ENCODE data around the gene DIAPH3.

DIAPH3 gene

GRCh38 chr13:60169239-60170031 lies 5.7 kb upstream of the DIAPH3 start:
- in situ Hi-C loops (cut with HindIII; ENCODE audit: low sequenced_read_pairs): no loop called here
- TF ChIP-seq, protein P1, sequence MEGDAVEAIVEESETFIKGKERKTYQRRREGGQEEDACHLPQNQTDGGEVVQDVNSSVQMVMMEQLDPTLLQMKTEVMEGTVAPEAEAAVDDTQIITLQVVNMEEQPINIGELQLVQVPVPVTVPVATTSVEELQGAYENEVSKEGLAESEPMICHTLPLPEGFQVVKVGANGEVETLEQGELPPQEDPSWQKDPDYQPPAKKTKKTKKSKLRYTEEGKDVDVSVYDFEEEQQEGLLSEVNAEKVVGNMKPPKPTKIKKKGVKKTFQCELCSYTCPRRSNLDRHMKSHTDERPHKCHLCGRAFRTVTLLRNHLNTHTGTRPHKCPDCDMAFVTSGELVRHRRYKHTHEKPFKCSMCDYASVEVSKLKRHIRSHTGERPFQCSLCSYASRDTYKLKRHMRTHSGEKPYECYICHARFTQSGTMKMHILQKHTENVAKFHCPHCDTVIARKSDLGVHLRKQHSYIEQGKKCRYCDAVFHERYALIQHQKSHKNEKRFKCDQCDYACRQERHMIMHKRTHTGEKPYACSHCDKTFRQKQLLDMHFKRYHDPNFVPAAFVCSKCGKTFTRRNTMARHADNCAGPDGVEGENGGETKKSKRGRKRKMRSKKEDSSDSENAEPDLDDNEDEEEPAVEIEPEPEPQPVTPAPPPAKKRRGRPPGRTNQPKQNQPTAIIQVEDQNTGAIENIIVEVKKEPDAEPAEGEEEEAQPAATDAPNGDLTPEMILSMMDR (IDR thresholded peaks at IDR 0.05; ENCODE audit: low read depth, low read length): no peak
- DNase-seq (ENCODE audit: low read depth, low spot score): no peak
- H3K4me3 ChIP-seq (ENCODE audit: low read depth, low read length): no peak overlapping the region

DNA sequence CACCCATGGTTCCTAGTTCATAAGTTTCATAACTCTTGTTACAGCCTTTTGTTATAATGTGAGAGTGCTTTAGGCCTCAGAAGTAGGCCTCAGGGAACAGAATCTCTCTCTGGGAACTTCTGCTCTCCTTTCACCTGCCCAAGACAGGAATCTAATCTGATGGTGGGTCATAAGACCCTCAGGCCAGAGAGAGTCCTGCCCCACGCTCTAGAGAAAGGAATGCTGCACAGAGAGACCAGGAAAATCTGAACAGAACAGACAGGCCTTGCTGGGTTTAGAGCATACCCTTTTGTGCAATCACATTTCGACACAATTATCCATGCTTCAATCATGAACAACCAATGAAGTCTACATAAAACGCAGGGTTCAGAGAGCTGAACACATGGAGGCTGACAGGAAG lies 3.4 kb upstream of the DIAPH3 start:
- TF ChIP-seq, protein P1 (IDR thresholded peaks at IDR 0.05; ENCODE audit: low read depth, low read length): no peak
- no peak overlapping the region for H3K4me3 ChIP-seq (ENCODE audit: low read depth, low read length)
- DNase-seq (ENCODE audit: low read depth, low spot score): no peak
- in situ Hi-C loops (cut with HindIII; ENCODE audit: low sequenced_read_pairs): no loop called here

GRCh38 chr13:60165391-60166099 lies 1.8 kb upstream of the DIAPH3 start:
- TF ChIP-seq, protein P1 (IDR thresholded peaks at IDR 0.05; ENCODE audit: low read depth, low read length): no peak
- no peak for DNase-seq (ENCODE audit: low read depth, low spot score)
- no peak overlapping the region for H3K4me3 ChIP-seq (ENCODE audit: low read depth, low read length)
- in situ Hi-C loops (cut with HindIII; ENCODE audit: low sequenced_read_pairs): no loop called here

DNA sequence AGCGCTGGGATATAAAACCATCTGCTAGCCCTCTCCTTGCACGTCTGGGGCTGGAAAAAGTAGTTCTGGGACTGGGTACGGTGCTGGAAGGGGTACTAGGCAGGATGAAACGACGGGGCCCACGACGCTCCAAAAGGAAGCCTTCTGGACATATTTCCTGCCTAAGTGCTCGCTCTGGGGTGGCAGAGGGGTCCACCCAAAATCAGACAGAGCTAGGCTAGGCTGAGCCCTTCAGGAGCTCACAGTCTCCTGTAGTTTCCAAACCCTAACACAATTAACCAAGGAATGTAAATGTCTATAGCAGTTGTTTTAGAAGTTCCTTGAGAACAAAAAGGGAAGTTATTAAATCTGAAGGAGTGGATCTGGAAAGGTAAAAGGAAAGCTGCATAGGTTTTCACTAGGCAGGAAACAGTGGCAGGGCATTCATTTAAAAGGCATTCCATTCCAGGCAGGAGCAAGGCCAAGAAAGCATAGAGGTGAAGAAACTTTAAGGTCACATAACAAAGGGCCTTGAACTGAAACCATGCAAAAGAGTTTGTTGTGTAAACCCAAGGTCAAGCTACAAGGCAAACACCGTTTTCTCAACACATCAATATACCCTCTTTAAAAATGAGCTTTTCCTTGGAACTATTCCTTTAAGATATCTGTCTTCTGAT lies 634 bp upstream of the DIAPH3 start:
- peak overlapping the region; percentile 76 for H3K4me3 ChIP-seq (ENCODE audit: low read depth, low read length)
- in situ Hi-C loops (cut with HindIII; ENCODE audit: low sequenced_read_pairs): no loop called here
- DNase-seq (ENCODE audit: low read depth, low spot score): no peak
- TF ChIP-seq, protein P1 (IDR thresholded peaks at IDR 0.05; ENCODE audit: low read depth, low read length): no peak

DNA sequence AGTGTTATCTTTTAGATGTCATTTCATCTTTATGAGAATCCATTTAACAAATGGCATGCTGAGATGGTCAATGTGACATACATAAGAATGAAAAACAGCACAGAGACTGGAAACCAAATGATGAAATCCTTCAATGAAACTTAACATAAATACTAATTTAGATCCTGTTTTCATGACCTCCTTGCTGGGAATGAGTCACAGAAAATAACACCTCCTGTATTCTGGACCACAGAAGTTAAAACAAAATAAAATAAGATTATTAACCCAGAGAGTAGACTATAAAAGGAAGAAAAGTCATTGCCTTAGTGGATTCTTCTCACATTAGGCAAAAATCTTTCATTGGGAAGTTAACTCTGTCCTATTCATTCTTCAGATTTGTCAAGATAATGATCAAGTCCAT lies 1.6 kb downstream of the DIAPH3 start:
- in situ Hi-C loops (cut with HindIII; ENCODE audit: low sequenced_read_pairs): no loop called here
- TF ChIP-seq, protein P1 (IDR thresholded peaks at IDR 0.05; ENCODE audit: low read depth, low read length): no peak
- H3K4me3 ChIP-seq (ENCODE audit: low read depth, low read length): no peak overlapping the region
- DNase-seq (ENCODE audit: low read depth, low spot score): peak; percentile 29

DNA sequence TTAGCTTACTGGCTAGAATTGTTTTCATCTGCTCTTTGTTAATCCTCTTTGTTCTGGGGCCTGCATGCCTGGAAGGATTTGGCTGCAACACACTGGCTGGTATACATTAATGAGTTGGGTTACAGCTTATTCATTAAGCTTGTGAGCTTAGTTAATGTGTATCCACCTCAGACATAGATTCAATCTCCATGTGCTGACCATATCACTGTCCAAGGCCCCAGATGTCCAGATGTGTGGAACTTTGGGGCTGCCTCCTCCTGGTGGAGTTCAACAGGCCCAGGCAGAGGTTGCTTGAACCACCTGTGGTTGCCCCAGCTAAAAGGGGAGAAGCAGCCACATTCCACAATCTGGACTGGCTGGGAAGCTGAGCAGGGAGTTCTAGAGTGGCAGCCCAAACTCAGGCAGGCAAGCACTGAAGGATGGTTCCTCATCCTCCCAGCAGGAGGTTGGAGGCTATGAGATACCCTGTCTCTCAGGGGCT lies 5.4 kb downstream of the DIAPH3 start:
- in situ Hi-C loops (cut with HindIII; ENCODE audit: low sequenced_read_pairs): no loop called here
- DNase-seq (ENCODE audit: low read depth, low spot score): no peak
- TF ChIP-seq, protein P1 (IDR thresholded peaks at IDR 0.05; ENCODE audit: low read depth, low read length): no peak

More for the DNA sequence above, 5.4 kb downstream of the DIAPH3 start:
- H3K4me3 ChIP-seq (ENCODE audit: low read depth, low read length): no peak overlapping the region
